ENCODE results near the gene CUBN. TPM values are rescaled to one million over a fixed set of nuclear protein-coding genes. Genes with fewer than 3 reads are reported as not detected.
A peak's percentile ranks its signal among the peaks of the same experiment; 100 is the strongest.

Gene CUBN
- total and polyA plus RNA-seq, 12 donors, result 0.41 to 9.3 (median 1.3) TPM

DNA sequence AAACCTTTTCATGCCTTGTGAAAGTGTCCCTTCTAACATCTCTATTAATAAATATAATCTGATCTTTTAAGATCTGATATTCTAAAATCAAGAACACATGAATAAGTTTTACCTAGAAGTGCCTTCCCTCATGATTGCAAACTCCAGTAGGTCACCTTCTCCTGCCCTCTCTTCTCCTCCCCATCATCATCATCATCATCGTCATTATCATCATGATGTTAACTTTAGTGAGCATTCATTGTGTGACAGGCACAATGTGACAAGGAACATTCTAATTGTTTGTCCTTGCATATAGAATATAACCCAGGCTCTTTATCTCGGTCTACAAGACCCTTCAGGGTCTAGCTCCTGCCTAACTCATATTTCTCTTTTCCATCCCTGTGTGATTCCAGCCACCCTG, 51.7 kb downstream of the CUBN start:
- intact Hi-C loops (cut with DNase I), result no loop called here
- TF ChIP-seq CTCF (IDR thresholded peaks at IDR 0.05), result no peak
- TF ChIP-seq POLR2A (IDR thresholded peaks at IDR 0.05), result no peak
- 92 to 99% (median 96%) methylated on average over 2 of the region's 2 CpGs for WGBS, 4 donors

DNA sequence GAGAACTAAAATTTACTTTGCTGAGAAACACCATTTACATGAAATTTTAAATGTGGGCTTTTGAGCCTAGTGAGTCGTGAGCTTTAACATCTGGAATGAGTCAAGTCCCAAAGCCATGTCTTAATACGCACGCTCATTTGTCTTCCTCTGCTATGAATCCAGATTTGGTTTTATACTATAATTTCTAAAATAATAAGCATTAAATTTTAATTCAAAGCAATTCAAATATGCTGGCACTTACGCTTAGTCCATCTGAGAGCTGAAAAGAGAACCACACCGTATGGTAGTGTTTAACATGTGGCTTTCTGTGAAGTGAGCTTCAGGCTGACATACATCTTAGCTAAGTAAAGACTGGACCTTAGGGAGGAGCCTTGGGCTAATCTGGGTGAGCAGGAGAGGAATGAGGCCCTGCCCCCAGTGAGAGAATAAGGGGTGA, 52.2 kb downstream of the CUBN start:
- H3K4me1 ChIP-seq (replicated peaks in 1 of 2), result peaks cover 0 to 10% of the 10 kb centered on the region in 2 donors
- 88 to 95% (median 93%) methylated on average over 5 of the region's 5 CpGs for WGBS, 4 donors
- H3K9me3 ChIP-seq (replicated peaks in 1 of 3), result no peaks in the 10 kb centered on the region
- H3K27me3 ChIP-seq, result no peaks in the 10 kb centered on the region
- H3K36me3 ChIP-seq (replicated peaks in 1 of 2), result no peaks in the 10 kb centered on the region
- TF ChIP-seq CTCF (IDR thresholded peaks at IDR 0.05) (no peak), POLR2A (IDR thresholded peaks at IDR 0.05) (no peak)
- no peak for DNase-seq
- no peak overlapping the region for H3K4me3 ChIP-seq
- no peak overlapping the region for H3K27ac ChIP-seq
- intact Hi-C loops (cut with DNase I), result no loop called here

More for the DNA sequence above, 51.7 kb downstream of the CUBN start:
- H3K4me3 ChIP-seq, result no peak overlapping the region
- no peak overlapping the region for H3K27ac ChIP-seq
- no peaks in the 10 kb centered on the region for H3K9me3 ChIP-seq (replicated peaks in 1 of 3)
- H3K4me1 ChIP-seq (replicated peaks in 1 of 2), result peaks cover 0 to 10% of the 10 kb centered on the region in 2 donors
- no peak for DNase-seq
- H3K36me3 ChIP-seq (replicated peaks in 1 of 2), result no peaks in the 10 kb centered on the region
- no peaks in the 10 kb centered on the region for H3K27me3 ChIP-seq

GRCh38 chr10:17076626-17077345, 52.8 kb downstream of the CUBN start:
- H3K27ac ChIP-seq, result no peak overlapping the region
- 82 to 84% (median 83%) methylated on average over 8 of the region's 8 CpGs for WGBS, 4 donors
- H3K9me3 ChIP-seq (replicated peaks in 1 of 3), result no peaks in the 10 kb centered on the region
- intact Hi-C loops (cut with DNase I), result no loop called here
- no peak for DNase-seq
- peaks cover 0 to 10% of the 10 kb centered on the region in 2 donors for H3K4me1 ChIP-seq (replicated peaks in 1 of 2)
- TF ChIP-seq POLR2A (IDR thresholded peaks at IDR 0.05) (no peak), CTCF (IDR thresholded peaks at IDR 0.05) (no peak)
- H3K4me3 ChIP-seq, result no peak overlapping the region
- no peaks in the 10 kb centered on the region for H3K27me3 ChIP-seq
- no peaks in the 10 kb centered on the region for H3K36me3 ChIP-seq (replicated peaks in 1 of 2)

GRCh38 chr10:17075533-17076359, 53.9 kb downstream of the CUBN start:
- H3K4me1 ChIP-seq (replicated peaks in 1 of 2), result peaks cover 0 to 10% of the 10 kb centered on the region in 2 donors
- H3K27me3 ChIP-seq, result no peaks in the 10 kb centered on the region
- no peak overlapping the region for H3K4me3 ChIP-seq
- TF ChIP-seq CTCF (IDR thresholded peaks at IDR 0.05) (no peak), POLR2A (IDR thresholded peaks at IDR 0.05) (no peak)
- intact Hi-C loops (cut with DNase I), result no loop called here
- no peaks in the 10 kb centered on the region for H3K9me3 ChIP-seq (replicated peaks in 1 of 3)
- H3K27ac ChIP-seq, result peak overlapping the region in 2 of 5 donors; percentile 4 to 38
- no peaks in the 10 kb centered on the region for H3K36me3 ChIP-seq (replicated peaks in 1 of 2)
- WGBS, 4 donors, result 68 to 80% (median 78%) methylated on average over 2 of the region's 2 CpGs
- DNase-seq, result peak in 3 of 7 donors; percentile 19 to 30 (median 21)
